SU-DHL-6 (cell line): ENCODE data around the gene DCLK1.

Source experiments
- H2AFZ ChIP-seq: fragments of 200-600 bp; sonication (generic); 2 replicates; pipeline ENCODE4 v1.6.1; 2014; ENCODE audit warnings: low read depth, mild to moderate bottlenecking, moderate library complexity, mixed read lengths, antibody characterized with exemption, low read length; ENCODE audit not compliant: severe bottlenecking
- H3F3A ChIP-seq: fragments of 200-600 bp; shearing (Covaris generic); 2 replicates; pipeline ENCODE4 v1.6.0; 2016; ENCODE audit warnings: antibody characterized with exemption, mild to moderate bottlenecking; ENCODE audit not compliant: insufficient read depth
- H3K27ac ChIP-seq: fragments of 200-600 bp; sonication (generic); 2 replicates; pipeline ENCODE4 v1.5.1; 2016; ENCODE audit warnings: low read depth, mild to moderate bottlenecking, low read length, moderate library complexity, mixed read lengths
- H3K27me3 ChIP-seq: fragments of 200-600 bp; sonication (generic), shearing (Covaris generic); 2 replicates; pipeline ENCODE4 v1.6.0; 2014; ENCODE audit warnings: mild to moderate bottlenecking, low read length
- H3K36me3 ChIP-seq: fragments of 200-600 bp; sonication (generic); 2 replicates; pipeline ENCODE4 v1.6.1; 2014; ENCODE audit warnings: mild to moderate bottlenecking, low read length, mixed read lengths
- H3K4me2 ChIP-seq: fragments of 300-600, 200-600 bp; shearing (Covaris generic), sonication (generic); 2 replicates; pipeline ENCODE4 v1.6.0; 2014; ENCODE audit warnings: low read length, low read depth, mild to moderate bottlenecking; ENCODE audit not compliant: poor library complexity, severe bottlenecking
- H3K4me3 ChIP-seq: fragments of 200-600 bp; sonication (generic); 2 replicates; pipeline ENCODE4 v1.5.1; 2014; ENCODE audit warnings: antibody characterized with exemption, low read length, mild to moderate bottlenecking, mixed read lengths; ENCODE audit not compliant: insufficient read depth, poor library complexity, severe bottlenecking
- H3K79me2 ChIP-seq: fragments of 200-600 bp; sonication (generic); 2 replicates; pipeline ENCODE4 v1.6.1; 2014; ENCODE audit warnings: mild to moderate bottlenecking, low read length, moderate library complexity; ENCODE audit not compliant: insufficient read depth
- H3K9ac ChIP-seq: fragments of 200-600 bp; sonication (generic); 2 replicates; pipeline ENCODE4 v1.7.0; 2014; ENCODE audit warnings: mild to moderate bottlenecking, low read length
- H3K9me2 ChIP-seq: fragments of 200-600 bp; sonication (generic); replicated peaks from 2 replicates; pipeline ENCODE4 v1.6.1; 2014; ENCODE audit warnings: low read length; ENCODE audit not compliant: insufficient read depth
- H3K9me3 ChIP-seq: fragments of 200-600 bp; sonication (generic); 2 replicates; pipeline ENCODE4 v1.6.1; 2014; ENCODE audit warnings: low read length, mixed read lengths; ENCODE audit not compliant: insufficient read depth
- H4K20me1 ChIP-seq: fragments of 200-600 bp; sonication (generic); 2 replicates; pipeline ENCODE4 v1.6.1; 2014; ENCODE audit warnings: low read depth, mild to moderate bottlenecking, antibody characterized with exemption, low read length, moderate library complexity, mixed read lengths
- EZH2phosphoT487 ChIP-seq: fragments of 200-600 bp; sonication (generic), shearing (Covaris generic); conservative IDR thresholded peaks from 2 replicates; pipeline ENCODE4 v1.6.1; 2018; ENCODE audit warnings: mild to moderate bottlenecking, antibody characterized with exemption, low read length, moderate library complexity, mixed read lengths
- TF ChIP-seq, protein P1 (sequence below): fragments of 200-600 bp; sonication (generic); IDR thresholded peaks from one replicate; pipeline ENCODE4 v1.5.1; 2017; ENCODE audit warnings: antibody characterized with exemption, mild to moderate bottlenecking, low read length, moderate library complexity; ENCODE audit not compliant: insufficient read depth, poor library complexity, severe bottlenecking

Gene DCLK1

DNA sequence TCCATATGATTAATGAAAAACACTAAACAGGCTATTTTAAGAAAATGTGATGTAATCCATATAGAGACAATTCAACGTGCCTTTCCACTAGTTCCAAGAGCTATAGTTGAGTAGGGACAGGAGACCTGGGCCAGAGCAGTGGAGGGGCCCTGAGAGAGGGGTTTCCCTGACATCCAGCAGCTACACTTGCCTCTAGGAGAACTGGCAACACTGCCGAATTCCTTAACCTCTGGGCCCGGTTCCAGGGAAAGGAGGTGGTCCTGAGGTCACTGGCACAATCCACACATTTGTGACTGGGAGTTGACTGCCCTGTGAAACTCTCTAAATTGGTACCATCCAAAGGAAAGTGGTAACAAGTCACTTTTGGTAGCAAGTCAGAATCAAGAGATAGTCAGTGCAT is 264.4 kb downstream of the DCLK1 start:
- no peaks in the 10 kb centered on the region for H4K20me1 ChIP-seq
- no peak overlapping the region for H3K9ac ChIP-seq
- no peaks in the 10 kb centered on the region for H3K9me2 ChIP-seq
- H3K4me2 ChIP-seq, result no peak overlapping the region
- no peak overlapping the region for H2AFZ ChIP-seq
- no peaks in the 10 kb centered on the region for H3K36me3 ChIP-seq
- no peak overlapping the region for H3K27ac ChIP-seq
- H3K9me3 ChIP-seq, result no peaks in the 10 kb centered on the region
- no peak overlapping the region for H3K4me3 ChIP-seq
- H3K27me3 ChIP-seq, result no peaks in the 10 kb centered on the region
- H3K79me2 ChIP-seq, result no peaks in the 10 kb centered on the region
- TF ChIP-seq EZH2phosphoT487, result no peak
- TF ChIP-seq, protein P1, sequence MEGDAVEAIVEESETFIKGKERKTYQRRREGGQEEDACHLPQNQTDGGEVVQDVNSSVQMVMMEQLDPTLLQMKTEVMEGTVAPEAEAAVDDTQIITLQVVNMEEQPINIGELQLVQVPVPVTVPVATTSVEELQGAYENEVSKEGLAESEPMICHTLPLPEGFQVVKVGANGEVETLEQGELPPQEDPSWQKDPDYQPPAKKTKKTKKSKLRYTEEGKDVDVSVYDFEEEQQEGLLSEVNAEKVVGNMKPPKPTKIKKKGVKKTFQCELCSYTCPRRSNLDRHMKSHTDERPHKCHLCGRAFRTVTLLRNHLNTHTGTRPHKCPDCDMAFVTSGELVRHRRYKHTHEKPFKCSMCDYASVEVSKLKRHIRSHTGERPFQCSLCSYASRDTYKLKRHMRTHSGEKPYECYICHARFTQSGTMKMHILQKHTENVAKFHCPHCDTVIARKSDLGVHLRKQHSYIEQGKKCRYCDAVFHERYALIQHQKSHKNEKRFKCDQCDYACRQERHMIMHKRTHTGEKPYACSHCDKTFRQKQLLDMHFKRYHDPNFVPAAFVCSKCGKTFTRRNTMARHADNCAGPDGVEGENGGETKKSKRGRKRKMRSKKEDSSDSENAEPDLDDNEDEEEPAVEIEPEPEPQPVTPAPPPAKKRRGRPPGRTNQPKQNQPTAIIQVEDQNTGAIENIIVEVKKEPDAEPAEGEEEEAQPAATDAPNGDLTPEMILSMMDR, result no peak
- no peaks in the 10 kb centered on the region for H3F3A ChIP-seq

- Histone ChIP-seq H2AFZ (no peak overlapping the region), H3K9ac (no peak overlapping the region), H3K27me3 (no peaks in the 10 kb centered on the region), H3K4me3 (no peak overlapping the region), H3F3A (no peaks in the 10 kb centered on the region), H3K36me3 (no peaks in the 10 kb centered on the region), H3K4me2 (no peak overlapping the region), H4K20me1 (no peaks in the 10 kb centered on the region), H3K9me2 (no peaks in the 10 kb centered on the region), H3K79me2 (no peaks in the 10 kb centered on the region), H3K9me3 (no peaks in the 10 kb centered on the region), H3K27ac (no peak overlapping the region)
- TF ChIP-seq, protein P1, result no peak
- TF ChIP-seq EZH2phosphoT487, result no peak
These were observed 265.6 kb downstream of the DCLK1 start for GRCh38 chr13:35865341-35866240.

DNA sequence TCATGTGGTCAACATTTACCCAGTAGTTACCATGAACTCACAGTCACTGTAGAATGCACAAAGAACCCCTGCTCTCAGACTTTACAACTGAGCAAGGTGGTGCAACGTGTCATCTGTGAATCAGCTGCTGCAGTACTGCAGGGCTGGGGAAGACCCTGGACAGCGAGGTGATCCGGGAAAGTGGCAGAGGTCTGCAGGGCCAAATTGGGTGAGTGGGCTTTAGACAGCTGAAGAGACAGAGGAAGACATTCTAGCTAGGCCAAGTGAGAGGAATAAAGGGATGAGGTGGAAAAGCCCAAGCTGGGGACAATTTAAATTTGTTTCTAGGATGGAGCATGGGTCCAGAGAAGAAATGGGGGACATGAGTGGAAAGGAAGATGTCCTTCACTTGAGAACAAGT is 270.5 kb downstream of the DCLK1 start:
- Histone ChIP-seq H3K27me3 (no peaks in the 10 kb centered on the region), H3K79me2 (no peaks in the 10 kb centered on the region), H3K9me2 (no peaks in the 10 kb centered on the region), H2AFZ (no peak overlapping the region), H3K9ac (no peak overlapping the region), H3K36me3 (no peaks in the 10 kb centered on the region), H3K4me3 (no peak overlapping the region), H3F3A (no peaks in the 10 kb centered on the region), H3K27ac (no peak overlapping the region), H4K20me1 (no peaks in the 10 kb centered on the region), H3K4me2 (no peak overlapping the region), H3K9me3 (no peaks in the 10 kb centered on the region)
- TF ChIP-seq, protein P1, result no peak
- no peak for TF ChIP-seq EZH2phosphoT487
